T-helper 2 cell treated with Interferon-gamma antibody and Interleukin-4, amounts not matched to agents 100 ng/mL and 5 ng/mL, for 36 hours (primary cell): ENCODE results near the gene TPM2. TPM values are rescaled to one million over a fixed set of nuclear protein-coding genes. Genes with fewer than 3 reads are reported as not detected.
"Not testable (repeated sequence)": the region's sequence is repeated elsewhere in the genome, so short reads cannot be mapped to it uniquely, and the experiment has no call there.

Experiments used
- intact Hi-C: fragments of 100-400 bp; cut with micrococcal nuclease; formaldehyde crosslinking; loops from one replicate; pipeline ENCODE4 v1.15.1; 2023
- total RNA-seq: library from RNA; stranded (reverse); gene quantifications from 2 replicates; pipeline ENCODE4 v1.2.3, GENCODE V29; 2022

Gene TPM2
- total RNA-seq, 1 donor from 2014 or later = 5.9 TPM

GRCh38 chr9:35658137-35658967, 31.4 kb downstream of the TPM2 start, which contains the start of gene CCDC107:
Gene CCDC107 (plus strand): TSS chr9:35658292. CDS start chr9:35658380, 88 bp downstream.
- intact Hi-C loops = loop anchor here (1.0 to 5.0 kb wide), 4 partner anchors 38 to 541 kb away; partner anchors contain the start of genes ATOSB, CREB3 and TLN1

GRCh38 chr9:35657546-35658136, 32.1 kb downstream of the TPM2 start, which contains the start of gene RMRP:
Gene RMRP (minus strand): TSS chr9:35658019.
- intact Hi-C loops = loop anchor here (1.0 to 5.0 kb wide), 5 partner anchors 8 to 540 kb away; partner anchors contain the start of genes ATOSB, CREB3 and TLN1

- intact Hi-C loops = loop anchor here (1.0 to 5.0 kb wide), 2 partner anchors 8 to 540 kb away; partner anchors contain the start of gene ATOSB
These were observed 32.7 kb downstream of the TPM2 start for GRCh38 chr9:35656831-35657545.

GRCh38 chr9:35656348-35656747, 33.4 kb downstream of the TPM2 start:
- intact Hi-C loops = loop anchor here (5.0 kb wide), 1 partner anchor 539 kb away; the partner anchor contains the start of gene ATOSB

GRCh38 chr9:35653611-35654010, 36.1 kb downstream of the TPM2 start:
- intact Hi-C loops = no loop called here

GRCh38 chr9:35652829-35653209, 36.9 kb downstream of the TPM2 start:
- intact Hi-C loops = no loop called here

GRCh38 chr9:35651956-35652828, 37.5 kb downstream of the TPM2 start:
- intact Hi-C loops = no loop called here

- intact Hi-C loops = no loop called here
These were observed 39.2 kb downstream of the TPM2 start, which contains the start of gene SIT1 for GRCh38 chr9:35650341-35651158. Gene SIT1 (minus strand): TSS chr9:35650931. CDS start chr9:35650853, 78 bp downstream.

GRCh38 chr9:35649431-35650340, 40.0 kb downstream of the TPM2 start:
- intact Hi-C loops = loop anchor here (1.0 to 5.0 kb wide), 4 partner anchors 8 to 163 kb away; partner anchors contain the start of genes GBA2, RGP1 and SPAG8

GRCh38 chr9:35646533-35647265, 43.0 kb downstream of the TPM2 start:
- intact Hi-C loops = loop anchor here (1.0 to 5.0 kb wide), 6 partner anchors 27 to 166 kb away; partner anchors contain the start of genes CREB3, GBA2, RGP1 and SPAG8

- intact Hi-C loops = loop anchor here (1.0 to 5.0 kb wide), 4 partner anchors 42 to 166 kb away; partner anchors contain the start of genes GBA2, RGP1 and SPAG8
These were observed 43.6 kb downstream of the TPM2 start for GRCh38 chr9:35646153-35646532.

- intact Hi-C loops = loop anchor here (1.0 to 5.0 kb wide), 4 partner anchors 41 to 167 kb away; partner anchors contain the start of genes GBA2, RGP1 and SPAG8
These were observed 44.0 kb downstream of the TPM2 start for GRCh38 chr9:35645736-35646135.

- intact Hi-C loops = no loop called here
These were observed 46.7 kb downstream of the TPM2 start for GRCh38 chr9:35643046-35643445.

- intact Hi-C loops = not testable (repeated sequence)
These were observed 48.2 kb downstream of the TPM2 start for GRCh38 chr9:35641478-35641877.

- intact Hi-C loops = not testable (repeated sequence)
These were observed 49.3 kb downstream of the TPM2 start for GRCh38 chr9:35640431-35640830.

- intact Hi-C loops = no loop called here
These were observed 50.1 kb downstream of the TPM2 start for GRCh38 chr9:35639631-35640030.

- intact Hi-C loops = not testable (repeated sequence)
These were observed 50.5 kb downstream of the TPM2 start for GRCh38 chr9:35639225-35639624.
